HCT116 (cell line): Measurements from ENCODE around the gene REEP6. TPM values are rescaled to one million over a fixed set of nuclear protein-coding genes. Genes with fewer than 3 reads are reported as not detected.
"Not testable (repeated sequence)": the region's sequence is repeated elsewhere in the genome, so short reads cannot be mapped to it uniquely, and the experiment has no call there.

Source experiments
- ATAC-seq: fragments of 200-7000 bp; cut with Tn5 transposase; 2 replicates; pipeline ENCODE4 v1.9.1; 2020; ENCODE audit warnings: mild to moderate bottlenecking, moderate library complexity
- BruUV-seq: library from RNA; stranded (reverse); fragments of 400-500 nt; replicated peaks from 2 replicates; lab custom pipeline; 2021; lab: Mats Ljungman, UMichigan
- CTCF ChIA-PET: fragments of 300-600 bp; sonication (Branson Sonifier 250); formaldehyde crosslinking; loops from one replicate; lab custom pipeline; 2021; ENCODE audit warnings: antibody characterized with exemption; lab: Charles Lee
- POLR2A ChIA-PET: fragments of 300-600, 350-600 bp; sonication (Branson Sonifier 250); formaldehyde crosslinking; loops from one replicate; lab custom pipeline; 2021; ENCODE audit warnings: antibody characterized with exemption; lab: Charles Lee
- RAD21 ChIA-PET, 2 experiments: fragments of 300-600 bp; sonication (Branson Sonifier 250); formaldehyde crosslinking; loops; one replicate each; lab custom pipeline; 2023; ENCODE audit warnings: low total read pairs in 2 of 2; ENCODE audit not compliant: uncharacterized antibody in 2 of 2, unreplicated experiment in 2 of 2, low non-redundant PET in 1 of 2; lab: Charles Lee
- DNase-seq: peaks from one replicate; pipeline ENCODE4 v3.0.0-alpha.2; 2010; ENCODE audit warnings: low read depth, low spot score
- H2AFZ ChIP-seq: fragments of 200-600 bp; shearing (Covaris generic), sonication (generic); 2 replicates; pipeline ENCODE4 v1.6.1; 2017; ENCODE audit warnings: low read depth, mixed run types, mixed read lengths, antibody characterized with exemption, low read length; ENCODE audit not compliant: poor library complexity, severe bottlenecking
- H3K27ac ChIP-seq: 2 replicates; pipeline ENCODE4 v1.5.1; 2012; ENCODE audit warnings: low read depth, low read length
- H3K27me3 ChIP-seq: fragments of 200-600 bp; sonication (generic); 2 replicates; pipeline ENCODE4 v1.6.1; 2016; ENCODE audit warnings: mixed run types, low read length, mixed read lengths; ENCODE audit not compliant: insufficient read depth
- H3K36me3 ChIP-seq, 2 experiments: fragments of 200-500 bp in 1 of 2; fragments of 200-600 bp in 1 of 2; sonication (Bioruptor generic) in 1 of 2; sonication (generic) in 1 of 2; 2 replicates each; pipeline versions ENCODE4 v1.5.1 to v1.6.1; 2014 to 2016; ENCODE audit warnings: low read length in 2 of 2, inconsistent platforms in 1 of 2, mixed read lengths in 1 of 2, mixed run types in 1 of 2; ENCODE audit not compliant: insufficient read depth in 2 of 2, control insufficient read depth in 1 of 2
- H3K4me1 ChIP-seq, 2 experiments: fragments of 200-600 bp in 1 of 2; sonication (generic) in 1 of 2; 2 replicates each; pipeline versions ENCODE4 v1.5.1 to v1.6.1; 2012 to 2017; ENCODE audit warnings: low read length in 2 of 2, inconsistent platforms in 1 of 2, mild to moderate bottlenecking in 1 of 2, mixed read lengths in 1 of 2, mixed run types in 1 of 2, moderate library complexity in 1 of 2; ENCODE audit not compliant: insufficient read depth in 2 of 2, control insufficient read depth in 1 of 2
- H3K4me2 ChIP-seq: fragments of 200-600 bp; sonication (generic); 2 replicates; pipeline ENCODE4 v1.6.1; 2017; ENCODE audit warnings: mixed run types, low read length, mixed read lengths
- H3K4me3 ChIP-seq, 2 experiments: fragments of 200-600 bp in 1 of 2; sonication (generic) in 1 of 2; replicated peaks in 1 of 2; 2 replicates each; pipeline ENCODE4 v1.5.1; 2011 to 2016; ENCODE audit warnings: low read length in 2 of 2, control low read depth in 1 of 2, low read depth in 1 of 2, mild to moderate bottlenecking in 1 of 2, mixed read lengths in 1 of 2, mixed run types in 1 of 2
- H3K79me2 ChIP-seq: fragments of 200-600 bp; sonication (generic); 2 replicates; pipeline ENCODE4 v1.6.1; 2017; ENCODE audit warnings: mild to moderate bottlenecking, mixed run types, low read length, moderate library complexity, mixed read lengths; ENCODE audit not compliant: insufficient read depth
- H3K9ac ChIP-seq: fragments of 200-600 bp; sonication (generic); 2 replicates; pipeline ENCODE4 v1.6.1; 2016; ENCODE audit warnings: low read length, mixed read lengths
- H3K9me2 ChIP-seq: fragments of 200-600 bp; sonication (generic), shearing (Covaris generic); 2 replicates; pipeline ENCODE4 v1.6.1; 2017; ENCODE audit warnings: mixed run types, mild to moderate bottlenecking, moderate library complexity; ENCODE audit not compliant: insufficient read depth
- H3K9me3 ChIP-seq, 2 experiments: fragments of 200-500 bp in 1 of 2; fragments of 200-600 bp in 1 of 2; sonication (Bioruptor generic) in 1 of 2; sonication (generic) in 1 of 2; 2 replicates each; pipeline ENCODE4 v1.6.1; 2014 to 2017; ENCODE audit warnings: low read length in 2 of 2, mixed read lengths in 2 of 2, inconsistent platforms in 1 of 2, low read depth in 1 of 2, mild to moderate bottlenecking in 1 of 2, mixed run types in 1 of 2, moderate library complexity in 1 of 2; ENCODE audit not compliant: control insufficient read depth in 1 of 2, insufficient read depth in 1 of 2
- H4K20me1 ChIP-seq: fragments of 200-600 bp; sonication (generic), shearing (Covaris generic); 2 replicates; pipeline ENCODE4 v1.6.1; 2017; ENCODE audit warnings: mixed run types, mild to moderate bottlenecking, moderate library complexity; ENCODE audit not compliant: insufficient read depth
- EGR1 ChIP-seq: IDR thresholded peaks from 2 replicates; pipeline ENCODE4 v1.6.1; 2012; ENCODE audit warnings: low read depth
- ELF1 ChIP-seq: IDR thresholded peaks from 2 replicates; pipeline ENCODE4 v1.6.1; 2012; ENCODE audit warnings: low read depth, borderline replicate concordance
- POLR2AphosphoS5 ChIP-seq: IDR thresholded peaks from 2 replicates; pipeline ENCODE4 v1.6.1; 2011; ENCODE audit warnings: mild to moderate bottlenecking, low read depth, low read length, moderate library complexity
- REST ChIP-seq: IDR thresholded peaks from 2 replicates; pipeline ENCODE4 v1.6.1; 2012; ENCODE audit warnings: low read depth
- ZNF274 ChIP-seq: fragments of 200-500 bp; sonication (Bioruptor generic); IDR thresholded peaks from 2 replicates; pipeline ENCODE4 v1.6.1; 2014; ENCODE audit warnings: mild to moderate bottlenecking, low read depth, low read length, inconsistent platforms
- intact Hi-C: fragments of 100-400 bp; cut with micrococcal nuclease; formaldehyde crosslinking; loops from 2 replicates; pipeline ENCODE4 v1.10.0; 2022
- total RNA-seq: library from RNA; stranded (reverse); gene quantifications from one replicate; pipeline ENCODE4 v1.2.1, GENCODE V29; 2021; ENCODE audit not compliant: unreplicated experiment

REEP6 gene
- total RNA-seq, 1 experiment from 2014 or later = 53.9 TPM

DNA sequence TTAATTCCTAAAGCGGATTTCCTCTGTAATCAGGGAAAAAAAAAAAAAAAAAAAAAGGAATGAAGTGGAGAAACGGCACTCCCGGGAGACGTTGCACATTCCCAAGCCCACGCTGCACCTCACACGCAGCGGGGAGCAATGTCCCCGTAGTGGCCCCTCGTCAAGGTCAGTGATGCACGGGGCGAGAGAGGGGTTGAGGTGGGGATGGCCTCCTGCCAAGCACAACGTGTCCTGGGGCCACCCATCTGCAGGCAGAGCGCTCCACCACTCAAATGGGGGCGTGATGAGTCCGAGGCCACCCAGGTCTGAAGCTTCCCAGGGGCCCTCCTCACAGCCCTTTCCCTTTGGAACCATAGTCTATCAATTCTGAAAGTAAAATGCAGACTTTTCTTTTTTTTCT is 48.0 kb downstream of the REEP6 start:
- Histone ChIP-seq H3K9me3 (no peaks in the 10 kb centered on the region), H3K36me3 (no peaks in the 10 kb centered on the region), H3K9ac (no peak overlapping the region), H2AFZ (no peak overlapping the region), H3K79me2 (no peaks in the 10 kb centered on the region), H3K9me2 (no peaks in the 10 kb centered on the region), H4K20me1 (no peaks in the 10 kb centered on the region), H3K4me3 (no peak overlapping the region), H3K4me1 (peaks cover 5 to 15% of the 10 kb centered on the region in 2 experiments; a peak in 3 of 4 replicates), H3K27ac (no peak overlapping the region), H3K27me3 (no peaks in the 10 kb centered on the region), H3K4me2 (no peak overlapping the region)
- TF ChIP-seq ZNF274 = no peak
- no peak for TF ChIP-seq EGR1
- TF ChIP-seq ELF1 = no peak
- no peak for TF ChIP-seq REST
- no peak for TF ChIP-seq POLR2AphosphoS5
- no peak for DNase-seq
- ChIA-PET CTCF (no interaction called here), RAD21 (no interaction called here), POLR2A (no interaction called here)
- ATAC-seq = no peak
- BruUV-seq = no TSS peak
- intact Hi-C loops = no loop called here

- DNase-seq, H4K20me1 ChIP-seq, ATAC-seq, BruUV-seq, CTCF ChIA-PET, H3K4me2 ChIP-seq, POLR2A ChIA-PET, H2AFZ ChIP-seq, intact Hi-C loops, H3K27me3 ChIP-seq, H3K4me3 ChIP-seq, H3K79me2 ChIP-seq, H3K9me3 ChIP-seq, RAD21 ChIA-PET, H3K9ac ChIP-seq, H3K27ac ChIP-seq, H3K9me2 ChIP-seq, H3K36me3 ChIP-seq: not testable (repeated sequence)
- H3K4me1 ChIP-seq = peaks cover 5 to 23% of the 10 kb centered on the region in 2 experiments; a peak in 3 of 4 replicates
Observed at GRCh38 chr19:1539749-1540148, 48.8 kb downstream of the REEP6 start.
